Measurements from ENCODE around the gene TPM4.
A peak's percentile ranks its signal among the peaks of the same experiment; 100 is the strongest.
"Not testable (repeated sequence)": the region's sequence is repeated elsewhere in the genome, so short reads cannot be mapped to it uniquely, and the experiment has no call there.

TPM4 gene

DNA sequence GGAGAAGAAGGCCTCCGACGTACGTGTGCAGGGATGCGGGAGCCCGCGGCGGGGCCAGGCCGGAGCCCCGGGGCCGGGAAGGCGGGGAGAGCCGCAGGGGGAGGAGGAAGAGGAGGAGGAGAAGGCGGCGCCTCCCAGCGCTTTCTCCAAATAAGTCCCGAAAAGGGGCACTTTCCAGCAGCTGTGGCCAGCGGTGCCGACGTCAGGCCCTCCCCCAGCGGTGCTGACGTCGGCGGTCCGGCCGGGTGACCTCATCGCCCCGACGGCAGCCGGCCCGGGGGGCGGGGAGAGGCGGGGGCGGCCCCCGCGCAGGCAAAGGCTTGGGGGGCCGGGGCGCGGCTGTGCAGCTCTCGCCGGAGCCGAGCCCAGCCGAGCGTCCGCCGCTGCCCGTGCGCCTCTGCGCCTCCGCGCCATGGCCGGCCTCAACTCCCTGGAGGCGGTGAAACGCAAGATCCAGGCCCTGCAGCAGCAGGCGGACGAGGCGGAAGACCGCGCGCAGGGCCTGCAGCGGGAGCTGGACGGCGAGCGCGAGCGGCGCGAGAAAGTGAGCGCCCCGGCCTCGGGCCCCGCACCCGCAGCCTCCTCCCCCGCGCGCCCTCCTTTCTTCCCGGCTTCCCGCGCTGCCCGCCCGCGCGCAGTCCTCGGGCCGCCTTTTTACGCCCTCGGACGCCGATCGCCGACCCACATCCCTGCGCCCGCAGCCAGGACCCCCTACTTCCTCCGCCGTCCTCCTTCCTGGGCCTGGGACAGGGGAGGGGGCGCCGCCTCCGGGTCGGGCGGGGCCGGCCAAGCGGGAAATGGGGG lies at the start of gene TPM4:
Gene TPM4, plus strand, starts transcription at position 342 of the 804 bp plus-strand sequence. Its CDS starts 71 bp downstream, at position 413.
- peak; percentile 70 to 72 for DNase-seq (ENCODE audit: low read depth in 1 of 2, low spot score in 1 of 2)

DNA sequence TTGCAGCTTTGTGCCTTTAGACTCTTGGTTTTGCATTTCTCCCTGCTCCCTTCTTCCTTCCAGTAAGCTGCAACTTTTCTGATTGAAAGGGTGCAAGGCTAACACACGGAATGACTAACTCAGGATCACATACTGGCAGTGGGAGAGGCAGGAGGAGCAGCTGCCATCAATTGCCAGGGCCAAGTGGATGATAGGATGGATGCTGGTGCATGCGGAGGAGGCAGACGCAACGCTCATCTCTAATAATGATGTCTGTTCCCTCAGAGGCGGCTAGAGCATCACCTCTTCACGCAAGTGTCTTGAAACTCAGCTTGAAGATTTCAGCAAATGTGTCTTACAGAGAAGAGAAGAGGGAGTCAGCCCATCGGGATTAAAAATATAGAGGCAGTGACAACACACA lies 49.5 kb upstream of the TPM4 start:
- no peak for DNase-seq (ENCODE audit: low read depth in 1 of 2, low spot score in 1 of 2)

DNA sequence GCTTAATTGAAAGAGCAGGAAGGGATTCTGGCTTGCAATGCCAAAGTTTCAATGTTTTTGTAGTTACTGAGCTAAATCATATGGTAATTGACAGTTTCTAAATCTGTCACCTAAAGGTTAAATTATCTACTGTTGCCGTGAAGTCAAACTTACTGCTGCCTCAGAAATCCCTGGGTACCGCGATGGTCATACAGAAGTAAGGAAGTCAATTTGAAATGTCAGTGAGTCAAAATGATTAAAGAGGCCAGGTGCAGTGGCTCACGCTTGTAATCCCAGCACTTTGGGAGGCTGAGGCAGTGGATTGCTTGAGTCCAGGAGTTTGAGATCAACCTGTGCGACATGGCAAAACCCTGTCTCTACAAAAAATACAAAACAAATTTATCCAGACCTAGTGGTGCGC lies 48.8 kb upstream of the TPM4 start:
- no peak for DNase-seq (ENCODE audit: low read depth in 1 of 2, low spot score in 1 of 2)

DNA sequence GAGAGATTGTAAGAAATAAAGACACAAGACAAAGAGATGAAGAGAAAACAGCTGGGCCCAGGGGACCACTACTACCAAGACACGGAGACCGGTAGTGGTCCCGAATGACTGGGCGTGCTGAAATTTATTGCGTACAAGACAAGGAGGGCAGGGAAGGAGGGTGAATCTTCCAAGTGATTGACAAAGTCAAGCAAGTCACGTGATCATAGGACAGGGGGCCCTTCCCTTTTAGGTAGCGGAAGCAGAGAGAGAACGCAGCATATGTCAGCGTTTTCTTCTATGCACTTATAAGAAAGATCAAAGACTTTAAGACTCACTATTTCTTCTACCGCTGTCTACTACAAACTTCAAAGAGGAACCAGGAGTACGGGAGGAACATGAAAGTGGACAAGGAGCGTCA lies 46.1 kb upstream of the TPM4 start:
- DNase-seq (ENCODE audit: low read depth in 1 of 2, low spot score in 1 of 2) = not testable (repeated sequence)

DNA sequence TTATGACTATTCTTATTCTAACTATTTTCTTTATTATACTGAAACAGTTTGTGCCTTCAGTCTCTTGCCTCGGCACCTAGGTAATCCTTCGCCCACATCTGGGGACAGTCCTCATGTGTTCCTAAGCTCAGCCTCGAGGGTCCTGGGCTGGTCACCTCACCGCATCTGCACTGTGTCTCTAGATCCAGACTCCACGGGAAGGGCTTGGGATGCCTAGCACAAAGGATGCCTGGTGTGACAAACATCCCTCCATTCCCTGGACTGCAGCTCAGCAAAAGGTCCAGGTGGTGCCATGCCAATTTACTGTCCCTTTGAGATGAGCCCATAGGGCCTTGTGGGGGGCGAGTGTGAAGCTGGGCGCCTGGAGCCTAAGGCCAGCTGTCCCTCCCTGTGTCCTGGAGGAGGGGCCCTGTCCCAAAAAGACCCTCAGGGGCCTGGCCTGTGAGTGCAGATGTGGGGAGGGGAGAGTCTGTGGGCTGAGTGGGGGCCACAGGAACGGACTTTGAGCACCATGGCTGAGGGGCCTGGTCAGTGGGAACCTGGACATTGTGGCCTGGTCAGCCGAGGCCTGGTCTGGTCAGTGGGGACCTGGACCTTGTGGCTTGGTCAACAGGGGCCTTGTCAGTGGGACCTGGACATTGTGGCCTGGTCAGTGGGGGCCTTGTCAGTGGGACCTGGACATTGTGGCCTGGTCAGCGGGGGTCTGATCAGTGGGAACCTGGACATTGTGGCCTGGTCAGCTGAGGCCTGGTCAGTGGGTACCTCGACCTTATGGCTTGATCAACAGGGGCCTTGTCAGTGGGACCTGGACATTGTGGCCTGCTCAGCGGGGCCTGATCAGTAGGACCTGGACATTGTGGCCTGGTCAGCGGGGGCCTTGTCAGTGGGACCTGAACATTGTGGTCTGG lies 45.1 kb upstream of the TPM4 start:
- no peak for DNase-seq (ENCODE audit: low read depth in 1 of 2, low spot score in 1 of 2)

DNA sequence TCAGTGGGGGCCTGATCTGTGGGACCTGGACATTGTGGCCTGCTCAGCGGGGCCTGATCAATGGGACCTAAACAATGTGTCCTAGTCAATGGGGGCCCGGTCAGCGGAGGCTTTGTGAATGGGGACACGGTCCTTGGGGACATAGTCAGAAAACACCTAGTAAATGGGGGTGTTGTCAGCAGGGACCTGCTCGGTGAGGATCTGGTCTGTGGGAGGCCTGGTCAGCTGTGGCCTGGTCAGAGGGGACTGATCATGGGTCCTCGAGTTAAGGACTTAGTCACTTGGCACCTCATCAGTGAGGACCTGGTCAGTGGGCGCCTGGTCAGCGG lies 44.5 kb upstream of the TPM4 start:
- DNase-seq (ENCODE audit: low read depth in 1 of 2, low spot score in 1 of 2) = no peak

DNA sequence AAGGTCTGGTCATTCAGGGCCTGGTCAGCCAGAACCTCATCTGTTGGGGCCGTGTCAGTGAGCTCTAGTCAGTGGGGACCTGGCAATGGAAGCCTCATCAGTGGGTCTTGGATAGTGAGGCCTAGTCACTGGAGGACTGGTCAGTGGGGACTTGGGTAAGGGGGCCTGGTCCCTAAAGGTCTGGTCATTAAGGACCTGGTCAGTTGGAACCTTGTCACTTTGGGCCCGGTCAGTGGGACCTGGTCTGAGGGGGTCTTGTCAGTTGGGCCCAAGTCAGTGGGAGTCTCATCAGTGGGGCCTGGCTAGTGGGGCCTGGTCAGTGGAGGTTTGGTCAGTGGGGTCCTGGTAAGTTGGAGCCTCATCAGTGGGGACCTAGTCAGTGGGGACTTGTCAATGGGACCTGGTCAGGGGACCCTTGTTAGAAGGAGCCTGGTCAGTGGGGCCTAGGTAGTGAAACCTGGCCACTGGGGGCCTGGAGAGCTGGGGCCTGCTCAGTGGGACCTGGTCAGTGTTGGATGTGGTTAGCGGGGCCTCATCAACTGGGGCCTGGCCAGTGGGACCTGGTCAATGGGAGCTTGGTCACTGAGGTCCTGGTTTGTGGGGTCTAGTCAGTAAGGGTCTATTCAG lies 43.7 kb upstream of the TPM4 start:
- no peak for DNase-seq (ENCODE audit: low read depth in 1 of 2, low spot score in 1 of 2)

DNA sequence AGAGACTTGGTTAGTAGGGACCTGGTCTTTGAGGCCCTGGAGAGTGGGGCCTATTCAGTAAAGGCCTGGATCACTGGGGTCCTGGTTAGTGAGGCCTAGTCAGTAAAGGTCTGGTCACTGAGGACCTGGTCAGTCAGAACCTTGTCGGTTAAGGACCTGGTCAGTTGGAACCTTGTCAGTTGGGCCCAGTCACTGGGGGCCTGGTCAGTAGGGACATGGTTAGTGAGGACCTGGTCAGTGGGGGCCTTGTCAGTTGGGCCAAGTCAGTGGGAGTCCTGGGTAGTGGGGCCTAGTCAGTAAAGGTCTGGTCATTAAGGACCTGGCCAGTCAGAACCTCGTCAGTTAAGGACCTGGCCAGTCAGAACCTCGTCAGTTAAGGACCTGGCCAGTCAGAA lies 43.2 kb upstream of the TPM4 start:
- DNase-seq (ENCODE audit: low read depth in 1 of 2, low spot score in 1 of 2) = no peak

DNA sequence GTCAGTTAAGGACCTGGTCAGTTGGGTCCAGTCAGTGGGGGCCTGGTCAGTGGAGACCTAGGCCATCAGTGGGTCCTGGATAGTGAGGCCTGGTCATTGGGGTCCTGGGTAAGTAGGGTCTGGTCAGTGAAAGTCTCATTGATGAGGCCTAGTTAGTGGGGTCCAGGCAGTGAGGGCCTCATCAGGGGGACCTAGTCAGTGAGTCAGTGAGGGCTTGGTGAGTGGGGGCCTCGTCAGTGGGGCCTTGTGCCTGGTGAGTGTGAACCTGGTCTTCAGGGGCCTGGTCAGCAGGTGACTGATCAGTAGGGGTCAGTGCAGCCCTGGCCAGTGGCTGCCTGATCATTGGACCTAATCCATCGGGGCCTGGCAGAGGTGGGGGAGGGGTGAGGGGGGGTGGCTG lies 42.6 kb upstream of the TPM4 start:
- no peak for DNase-seq (ENCODE audit: low read depth in 1 of 2, low spot score in 1 of 2)

DNA sequence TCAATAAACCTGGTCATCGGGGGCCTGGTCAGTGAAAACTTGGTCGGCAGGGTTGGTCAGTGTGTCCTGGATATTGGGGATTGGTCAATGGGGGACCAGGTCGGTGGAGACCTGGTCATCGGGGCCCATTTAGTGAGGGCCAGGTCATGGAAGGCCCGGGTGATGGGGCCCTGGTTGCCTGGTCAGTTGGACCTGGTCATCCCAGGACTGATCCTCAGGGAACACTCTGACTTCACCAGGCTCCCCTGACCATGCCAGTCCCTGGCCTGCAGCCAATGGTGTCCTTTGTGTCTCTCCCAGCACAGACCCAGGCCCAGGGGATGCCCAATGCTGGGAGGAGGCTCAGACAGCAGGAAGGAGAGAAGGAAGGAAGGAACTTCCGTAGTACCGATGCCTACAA lies 42.1 kb upstream of the TPM4 start:
- DNase-seq (ENCODE audit: low read depth in 1 of 2, low spot score in 1 of 2) = no peak

DNA sequence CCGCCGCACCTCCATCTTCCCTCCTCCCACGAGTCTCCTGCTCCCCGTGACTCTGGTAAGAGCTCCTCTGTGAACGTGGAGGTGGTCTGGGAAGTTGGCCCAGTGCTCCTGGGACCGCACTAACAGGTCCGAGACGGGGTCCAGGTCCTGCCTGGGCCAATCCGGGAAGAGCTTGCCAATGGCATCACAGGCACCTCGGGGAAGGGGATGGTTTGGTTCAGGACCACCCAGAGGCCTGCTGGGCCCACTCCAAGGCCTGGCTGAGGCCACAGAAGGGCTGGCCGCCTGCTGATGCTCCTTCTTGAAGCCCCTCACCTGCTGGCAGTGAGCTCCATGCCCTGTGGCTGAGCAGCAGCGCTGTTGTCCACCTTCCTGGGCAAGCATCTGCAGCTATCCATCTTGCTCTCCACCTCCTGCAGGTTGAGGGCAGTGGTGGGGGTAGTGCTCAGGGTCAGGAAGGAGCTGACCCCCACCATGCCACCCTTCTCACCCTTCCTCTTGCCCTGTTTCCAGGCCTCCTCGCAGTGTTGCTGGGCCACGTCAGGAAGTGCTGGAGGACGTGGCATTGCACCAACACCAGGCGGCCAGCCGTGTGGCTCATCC lies 41.2 kb upstream of the TPM4 start:
- DNase-seq (ENCODE audit: low read depth in 1 of 2, low spot score in 1 of 2) = no peak

DNA sequence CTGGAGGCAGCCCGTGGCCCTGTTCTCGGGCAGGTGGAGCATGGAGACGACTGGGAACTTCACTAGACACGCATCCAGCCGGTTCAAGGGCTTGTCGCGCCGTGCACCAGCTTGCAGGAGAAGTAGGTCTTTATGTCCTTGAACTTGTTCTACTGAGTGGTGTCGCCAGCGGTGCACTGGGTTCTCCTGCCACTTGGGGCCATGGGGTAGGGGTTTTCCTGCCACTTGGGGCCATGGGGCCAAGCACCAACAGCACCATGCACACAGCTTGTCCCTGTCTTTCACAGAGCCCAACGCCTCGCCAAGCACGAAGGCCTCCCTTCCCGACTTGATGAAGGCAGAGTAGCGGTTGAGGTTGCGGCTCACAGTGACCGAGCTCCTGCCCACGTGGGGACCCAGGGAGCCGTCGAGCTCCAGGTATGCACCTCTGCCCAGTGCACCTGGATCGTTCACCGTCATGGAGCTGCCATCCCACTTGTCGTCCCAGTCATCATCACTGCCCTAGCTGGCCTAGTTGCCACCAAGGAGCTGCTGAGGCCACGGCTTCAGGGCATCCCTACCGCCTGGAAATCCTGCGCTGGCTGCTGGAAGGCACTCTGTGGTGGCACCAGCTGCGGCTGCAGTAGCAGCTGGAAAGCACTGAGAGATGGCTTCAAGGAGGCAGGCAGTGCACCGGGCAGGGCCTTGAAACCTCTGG lies 40.5 kb upstream of the TPM4 start:
- DNase-seq (ENCODE audit: low read depth in 1 of 2, low spot score in 1 of 2) = no peak

DNA sequence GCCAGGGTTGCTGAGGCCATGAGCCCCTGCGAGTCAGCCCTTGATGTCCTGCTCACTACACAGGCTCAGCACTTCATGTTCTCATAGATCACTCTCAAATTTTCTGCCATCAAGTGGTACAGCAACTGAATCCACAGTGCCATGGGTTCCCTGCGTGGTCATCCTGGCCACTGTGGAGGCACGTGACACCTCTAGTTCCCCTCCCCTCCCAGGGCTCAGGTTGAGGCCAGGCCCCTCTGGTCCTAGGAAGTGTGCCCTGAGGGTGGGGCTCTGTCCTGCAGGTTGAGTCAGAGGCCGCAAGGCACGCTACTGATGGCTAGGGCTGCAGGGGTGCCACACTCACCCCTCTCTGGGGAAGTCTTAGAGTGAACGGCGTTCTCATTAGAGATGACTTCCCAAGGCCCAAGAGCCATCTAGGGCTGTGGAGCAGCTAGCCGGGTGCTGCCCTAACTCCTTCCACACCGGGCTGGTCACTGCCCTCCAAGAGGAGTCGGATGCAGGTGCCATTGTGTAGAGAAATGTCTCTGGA lies 39.8 kb upstream of the TPM4 start:
- DNase-seq (ENCODE audit: low read depth in 1 of 2, low spot score in 1 of 2) = no peak

DNA sequence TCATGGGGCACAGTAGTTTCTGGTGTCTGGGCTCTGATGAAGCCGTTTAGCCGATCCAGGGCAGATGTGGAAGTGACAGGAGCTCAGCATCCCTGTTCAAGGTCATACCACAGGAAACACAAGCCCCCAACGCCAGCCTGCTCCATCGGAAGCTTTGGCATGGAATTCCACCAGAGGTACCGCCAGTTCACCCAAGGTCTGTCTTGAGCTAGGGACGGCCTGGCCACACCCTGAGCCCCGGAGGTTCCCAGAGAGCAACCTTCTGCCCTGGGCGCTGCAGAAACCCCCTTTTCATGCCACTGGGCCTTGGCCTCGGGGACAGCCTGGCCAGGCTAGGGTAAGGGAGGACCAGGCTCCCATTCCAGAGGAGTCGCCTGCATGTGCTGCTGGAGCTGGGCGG lies 39.4 kb upstream of the TPM4 start:
- no peak for DNase-seq (ENCODE audit: low read depth in 1 of 2, low spot score in 1 of 2)

DNA sequence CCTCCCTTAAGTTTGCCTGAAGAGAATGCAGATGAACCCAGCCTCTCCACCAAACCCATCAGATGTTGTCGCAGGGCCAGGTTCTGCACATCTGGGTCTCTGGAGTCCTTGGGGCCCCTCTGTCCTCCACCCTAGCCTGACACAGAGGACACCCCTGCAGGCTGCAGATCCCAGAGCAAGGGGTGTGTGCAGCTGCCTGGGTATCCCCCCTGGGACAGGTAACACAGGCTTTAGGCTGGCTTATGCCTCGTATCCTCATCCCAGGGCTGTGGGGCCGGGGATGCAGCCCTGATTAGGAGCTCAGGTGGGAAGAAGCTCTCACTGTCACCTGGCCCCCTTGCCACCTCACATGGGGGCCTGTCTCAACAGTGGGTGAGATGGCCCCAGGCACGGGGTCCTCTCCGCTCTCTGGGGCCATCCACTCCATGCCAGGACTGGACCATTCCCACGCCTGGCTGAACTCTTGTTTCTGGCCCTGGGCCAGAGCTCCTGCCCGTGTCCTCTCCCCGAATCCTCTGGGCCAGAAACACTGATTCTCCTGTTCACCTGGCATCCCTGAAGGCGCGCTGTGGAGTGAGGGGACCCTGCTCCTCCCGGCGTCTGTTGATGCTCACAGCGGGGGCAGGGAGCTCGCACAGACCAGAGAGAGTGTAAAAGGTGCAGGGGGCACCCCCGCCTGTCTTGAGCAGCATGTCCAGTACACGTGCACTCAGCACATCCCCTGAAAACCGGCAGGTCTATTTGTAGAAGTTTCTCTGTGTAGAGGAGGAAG lies 38.7 kb upstream of the TPM4 start:
- no peak for DNase-seq (ENCODE audit: low read depth in 1 of 2, low spot score in 1 of 2)

DNA sequence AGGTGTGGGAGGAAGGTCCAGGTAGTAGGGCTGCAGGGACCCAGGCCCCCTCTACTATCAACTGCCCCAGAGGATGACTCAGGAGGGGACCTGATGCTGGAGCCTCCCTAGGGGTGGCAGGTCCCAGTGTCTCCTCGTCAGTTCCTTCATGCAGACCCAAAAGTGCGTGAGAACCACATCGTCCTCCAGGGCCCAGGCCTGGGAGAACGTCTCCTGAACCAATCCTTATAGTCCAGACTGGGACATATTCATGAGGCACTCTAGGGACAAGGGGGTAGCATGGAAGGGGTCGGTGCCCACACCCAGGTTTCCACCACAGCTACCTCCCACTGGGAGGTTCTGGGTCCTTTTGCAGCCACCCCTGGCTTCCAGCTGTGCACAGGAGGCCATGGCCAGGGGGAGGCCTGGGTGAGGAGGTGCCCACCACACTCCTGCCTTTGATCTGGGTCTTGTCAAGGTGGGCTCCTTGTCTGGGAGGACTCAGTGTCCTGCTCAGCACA lies 38.0 kb upstream of the TPM4 start:
- DNase-seq (ENCODE audit: low read depth in 1 of 2, low spot score in 1 of 2) = no peak

DNA sequence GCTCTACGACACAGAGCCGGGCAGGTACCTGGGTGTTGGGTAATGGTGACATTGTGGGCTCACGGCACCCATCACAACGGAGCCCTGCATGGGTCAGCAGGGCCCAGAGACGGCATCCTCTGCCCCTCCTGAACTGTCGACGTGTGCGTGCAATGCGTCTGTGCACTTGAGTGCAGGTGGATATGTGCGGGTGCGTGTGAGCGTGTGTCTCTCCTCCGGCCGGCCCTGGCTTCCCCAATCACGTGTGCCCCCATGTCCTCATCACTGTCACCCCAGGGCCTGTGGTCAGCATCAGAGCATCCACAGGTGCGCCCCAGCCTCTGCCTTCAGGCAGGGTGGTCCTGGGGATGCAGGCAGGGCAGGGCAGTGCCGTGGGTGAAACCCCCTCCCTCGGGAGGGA lies 37.2 kb upstream of the TPM4 start:
- DNase-seq (ENCODE audit: low read depth in 1 of 2, low spot score in 1 of 2) = no peak

DNA sequence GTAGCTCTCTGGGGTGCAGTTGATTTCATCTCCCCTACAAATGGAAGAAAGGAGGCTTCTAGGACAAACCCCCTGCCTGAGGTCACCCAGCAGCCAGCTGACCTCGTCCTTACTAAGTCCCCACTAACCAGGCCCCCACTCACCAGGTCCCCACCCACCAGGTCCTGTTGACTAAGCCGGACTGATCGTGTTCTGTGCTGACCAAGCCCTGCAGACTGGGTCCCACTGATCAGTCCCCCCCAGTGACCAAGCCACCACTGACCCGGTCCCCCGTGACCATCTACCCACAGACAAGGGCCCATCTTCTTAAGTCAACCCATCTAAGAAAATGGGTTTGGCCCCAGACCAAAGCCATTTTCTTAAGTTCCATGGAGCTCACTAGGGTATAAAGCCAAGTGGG lies 36.8 kb upstream of the TPM4 start:
- DNase-seq (ENCODE audit: low read depth in 1 of 2, low spot score in 1 of 2) = no peak

DNA sequence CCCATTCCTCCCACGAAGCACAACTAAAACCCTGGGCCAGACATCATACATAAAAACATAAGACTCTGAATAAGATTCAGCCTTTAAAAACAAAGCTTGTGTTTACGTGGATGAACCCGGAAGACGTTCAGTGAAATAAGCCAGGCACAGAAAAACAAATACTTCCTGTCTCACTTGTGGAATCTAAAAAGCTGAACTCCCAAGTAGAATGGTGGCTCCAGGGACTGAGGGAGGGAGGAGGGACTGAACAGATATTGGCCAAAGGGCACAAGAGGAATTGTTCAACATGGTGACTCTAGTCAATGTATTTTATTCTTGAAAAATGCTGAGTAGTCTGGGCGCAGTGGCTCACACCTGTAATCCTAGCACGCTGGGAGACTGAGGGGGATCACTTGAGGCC lies 35.7 kb upstream of the TPM4 start:
- no peak for DNase-seq (ENCODE audit: low read depth in 1 of 2, low spot score in 1 of 2)

Data from stimulated activated CD4-positive, alpha-beta T cell treated with anti-CD3 and anti-CD28 coated beads, Interleukin-15, amount 100 ng/mL, for 1 hour (primary cell).